ENCODE data around the gene GALNS.

DNA sequence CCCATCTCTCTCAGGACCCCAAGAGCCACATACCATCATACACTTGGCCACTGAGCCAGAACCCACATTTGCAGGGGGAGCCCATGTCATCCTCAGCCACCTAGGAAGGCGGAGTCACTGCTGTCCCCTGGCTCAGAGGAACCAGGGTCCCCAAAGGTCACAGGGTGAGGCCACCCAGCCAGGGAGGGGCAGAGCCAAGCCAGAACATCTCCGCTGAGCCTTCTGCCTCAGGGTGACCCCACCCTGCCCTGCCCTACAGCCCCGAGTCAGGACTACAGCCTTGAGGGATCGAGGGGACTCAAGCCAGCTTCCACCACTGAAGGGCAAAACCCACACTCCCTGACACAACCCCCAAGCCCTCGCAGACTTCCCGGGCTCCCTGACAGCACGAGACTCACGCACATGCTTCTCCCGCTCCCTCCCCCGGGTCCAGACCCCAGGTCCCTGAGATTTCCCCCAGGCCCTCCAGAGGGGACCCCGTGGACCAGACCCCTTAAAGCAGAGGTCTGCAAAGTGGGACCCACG lies 89.1 kb downstream of the GALNS start:
- TF ChIP-seq YY1 (IDR thresholded peaks at IDR 0.05; ENCODE audit: insufficient read depth, insufficient read length) (no peak), ZNF274 (IDR thresholded peaks at IDR 0.05; ENCODE audit: low read depth, low read length) (no peak)

Data from NT2/D1 (cell line).